Measurements from ENCODE around the gene LDLRAD4. TPM values are rescaled to one million over a fixed set of nuclear protein-coding genes. Genes with fewer than 3 reads are reported as not detected.

Gene LDLRAD4
- total RNA-seq, 1 donor from 2014 or later = 4.3 TPM

DNA sequence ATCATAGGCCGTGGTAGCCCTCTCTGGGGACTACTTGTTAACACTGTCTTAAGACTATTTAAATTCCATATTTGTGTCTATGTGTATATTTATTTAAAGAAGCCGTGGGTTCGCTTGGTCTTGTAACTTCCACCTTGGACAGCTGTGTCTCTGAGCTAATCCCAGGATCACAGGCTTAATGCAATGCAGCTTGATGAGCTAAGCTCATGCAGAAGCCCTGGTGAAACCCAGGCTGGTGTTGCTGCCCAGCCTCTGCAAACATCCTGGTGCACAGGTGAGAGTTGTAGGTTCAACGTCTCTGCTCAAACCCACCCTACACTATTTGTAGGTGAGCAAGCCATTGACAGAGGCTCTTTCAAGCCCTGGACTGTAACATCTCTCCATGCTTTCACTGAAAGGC lies 296.0 kb downstream of the LDLRAD4 start:
- DNase-seq (ENCODE audit: low read depth) = no peak

DNA sequence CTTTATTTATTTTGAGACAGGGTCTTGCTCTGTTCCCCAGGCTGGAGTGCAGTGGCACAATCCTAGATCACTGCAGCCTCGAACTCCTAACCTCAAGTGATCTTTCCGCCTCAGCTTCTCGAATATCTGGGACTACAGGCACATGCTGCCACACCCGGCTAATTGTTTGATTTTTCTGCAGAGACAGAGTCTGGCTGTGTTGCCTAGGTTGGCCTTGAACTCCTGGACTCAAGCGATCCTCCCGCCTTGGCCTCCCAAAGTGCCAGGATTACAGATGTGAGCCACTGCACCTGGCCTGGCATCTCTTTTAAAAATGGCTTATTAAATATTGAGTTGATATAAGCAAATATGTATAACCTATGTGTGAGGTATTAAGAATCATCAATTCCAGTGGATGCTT lies 298.3 kb downstream of the LDLRAD4 start:
- no peak for DNase-seq (ENCODE audit: low read depth)

DNA sequence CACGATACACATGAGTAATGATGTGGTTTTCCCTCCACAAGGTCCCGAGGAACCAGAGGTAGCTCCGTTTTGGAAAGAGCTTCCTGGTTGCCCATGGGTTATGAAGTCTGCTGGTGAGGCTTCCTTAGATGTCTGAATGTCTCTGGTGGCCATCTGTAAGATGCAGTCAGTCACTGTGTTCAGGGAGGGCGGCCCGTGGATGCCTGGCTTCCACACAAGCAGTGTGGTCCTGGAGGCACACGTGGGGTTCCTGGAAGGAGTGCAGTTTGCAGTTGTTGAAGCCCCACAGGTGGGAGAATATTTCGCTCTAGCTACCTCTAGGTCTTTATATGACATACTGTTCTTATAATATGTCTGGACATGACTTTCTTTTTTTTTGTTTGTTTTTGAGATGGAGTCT lies 298.8 kb downstream of the LDLRAD4 start:
- no peak for DNase-seq (ENCODE audit: low read depth)

DNA sequence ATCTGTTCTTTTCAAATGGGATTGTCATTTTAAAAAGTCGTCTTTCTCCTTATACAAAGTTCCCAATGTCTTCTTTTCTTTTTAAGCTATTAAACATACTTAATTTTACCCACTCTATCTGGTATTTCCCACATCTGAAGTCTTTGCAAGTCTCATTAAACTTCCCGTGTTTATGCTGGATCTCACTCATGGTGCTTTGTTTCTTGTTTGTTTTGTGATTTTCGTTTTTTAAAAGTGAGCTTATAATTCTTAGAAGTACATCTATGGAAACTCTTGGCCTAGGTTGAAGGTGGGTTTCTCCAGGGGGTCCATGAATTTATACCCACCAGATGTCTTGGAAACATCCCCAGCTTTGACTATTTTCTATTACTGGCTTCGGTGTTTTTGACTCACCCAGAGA lies 299.8 kb downstream of the LDLRAD4 start:
- no peak for DNase-seq (ENCODE audit: low read depth)

DNA sequence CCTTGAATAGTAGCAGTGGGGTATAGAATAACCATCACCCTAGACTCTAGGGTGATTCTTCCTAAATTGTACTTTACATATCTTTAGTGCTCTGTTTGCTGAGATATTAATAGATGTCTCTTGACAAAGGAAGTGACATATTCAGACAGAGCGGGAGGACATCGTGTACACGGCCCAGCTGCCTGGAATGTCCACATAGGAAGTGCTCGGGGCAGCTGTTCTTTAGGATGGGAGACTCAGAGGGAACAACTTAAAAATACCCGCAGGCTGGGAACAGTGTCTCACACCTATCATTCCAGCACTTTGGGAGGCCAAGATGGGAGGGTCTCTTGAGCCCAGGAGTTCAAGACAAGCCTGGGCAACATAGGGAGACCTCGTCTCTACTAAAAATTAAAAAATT lies 301.7 kb downstream of the LDLRAD4 start:
- DNase-seq (ENCODE audit: low read depth) = no peak

DNA sequence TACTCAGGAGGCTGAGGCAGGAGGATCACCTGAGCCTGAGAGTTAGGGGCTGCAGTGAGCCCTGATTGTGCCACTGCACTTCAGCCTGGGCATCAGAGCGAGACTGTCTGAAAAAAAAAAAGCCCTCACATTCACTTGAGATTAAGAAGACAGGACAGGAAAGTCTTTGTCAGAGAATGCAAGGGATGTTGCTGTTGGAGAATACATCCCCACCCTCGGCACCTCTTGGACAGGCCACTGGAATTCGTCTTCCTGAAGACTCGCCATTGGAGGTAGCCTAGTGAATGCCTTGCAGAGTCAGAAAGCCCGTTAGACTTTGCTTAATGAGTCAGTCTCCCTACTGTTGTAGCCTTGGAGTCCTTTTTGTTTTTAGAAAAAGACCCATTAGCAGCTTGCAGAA lies 302.2 kb downstream of the LDLRAD4 start:
- DNase-seq (ENCODE audit: low read depth) = no peak

DNA sequence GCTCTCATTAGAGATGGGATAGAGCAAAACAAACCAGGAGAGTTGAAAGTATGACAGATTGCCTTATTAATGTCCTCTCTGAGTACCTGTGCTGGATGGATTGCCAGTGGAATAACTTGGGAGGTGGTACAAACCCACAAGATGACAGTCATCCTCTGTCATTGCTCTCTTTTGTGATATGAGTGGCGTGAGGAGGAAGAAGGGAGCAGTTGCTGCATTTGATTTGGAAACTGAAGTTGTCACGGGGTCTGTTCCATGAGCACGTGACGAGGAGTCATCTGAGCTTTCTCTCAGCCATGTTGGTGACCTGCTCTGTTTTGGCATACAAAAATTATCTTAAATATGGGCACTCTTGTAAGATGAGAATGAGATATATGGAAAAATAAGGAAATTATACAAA lies 302.9 kb downstream of the LDLRAD4 start:
- DNase-seq (ENCODE audit: low read depth) = no peak

DNA sequence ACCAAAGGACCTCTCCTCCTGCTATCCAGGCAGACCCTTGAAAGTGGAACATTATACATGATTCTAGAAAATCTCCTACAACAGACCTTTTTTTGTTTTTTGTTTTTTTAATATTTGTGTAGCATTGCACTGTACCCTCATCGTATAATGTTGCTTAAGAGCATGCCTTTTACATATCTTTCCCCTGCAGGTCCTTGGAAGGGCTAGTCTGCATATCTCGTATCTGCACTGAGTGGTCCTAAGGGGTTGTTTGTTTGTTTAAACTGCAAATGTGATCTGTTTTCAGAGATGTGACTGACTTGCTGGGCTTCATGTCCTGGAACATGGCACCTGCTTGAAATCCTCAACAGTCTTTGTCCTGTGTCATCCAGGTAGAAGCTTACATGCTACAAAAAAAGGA lies 303.7 kb downstream of the LDLRAD4 start:
- DNase-seq (ENCODE audit: low read depth) = no peak

DNA sequence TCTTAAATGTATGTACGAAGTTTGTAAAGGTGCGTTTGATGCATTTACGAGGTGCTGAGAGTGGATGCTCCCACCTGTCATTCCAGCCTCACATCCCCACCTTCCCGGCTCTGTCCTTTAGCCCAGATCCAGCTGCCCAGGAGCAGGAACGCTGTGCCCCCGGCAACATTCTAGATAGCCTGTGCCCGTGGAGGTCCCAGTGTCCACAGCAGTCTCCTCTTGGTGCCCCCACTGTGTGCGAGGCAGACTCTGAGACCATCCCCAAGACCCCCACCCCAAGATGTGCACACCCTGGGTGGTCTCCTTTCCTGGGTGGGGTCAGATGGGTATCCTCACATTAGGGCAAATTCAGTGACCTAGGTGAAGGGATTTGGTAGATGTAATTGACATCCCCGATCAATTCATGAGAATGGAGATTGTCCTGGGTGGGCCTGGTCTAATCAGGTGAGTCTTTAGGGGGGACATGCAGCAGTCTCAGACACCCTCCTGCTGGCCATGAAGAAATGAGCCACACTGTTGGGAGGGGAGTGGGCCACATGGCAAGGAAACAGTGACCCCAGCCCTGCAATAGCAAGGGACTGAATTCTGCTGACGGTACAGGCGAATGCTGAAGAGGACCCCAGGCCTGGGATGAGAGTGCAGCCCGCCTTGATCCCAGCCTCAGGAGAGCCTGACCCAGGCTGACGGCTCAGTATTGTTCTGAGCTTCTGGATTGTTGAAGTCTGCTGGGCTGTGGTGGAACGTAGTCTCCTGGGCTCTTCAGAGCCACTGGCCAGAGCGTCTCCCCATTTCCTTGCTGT lies 304.5 kb downstream of the LDLRAD4 start:
- DNase-seq (ENCODE audit: low read depth) = no peak

DNA sequence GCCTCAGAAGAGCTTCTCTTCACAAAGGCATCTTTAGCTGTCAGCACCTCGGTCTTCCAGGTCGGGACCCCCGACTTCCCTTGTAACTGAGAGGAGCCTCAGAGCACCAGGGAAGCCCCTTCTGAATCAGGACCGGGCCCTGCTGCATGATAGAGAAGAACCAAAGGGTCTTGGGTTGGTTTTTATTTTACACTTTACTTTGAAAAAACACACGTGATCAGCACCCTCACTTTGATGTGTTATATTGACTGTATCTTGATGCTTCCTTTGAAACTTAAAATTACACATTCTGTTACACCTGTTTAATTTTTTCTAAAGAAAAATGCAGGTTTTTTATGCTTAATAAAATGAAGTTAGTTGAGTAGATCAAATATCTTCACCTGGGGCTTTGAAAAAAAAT lies 305.5 kb downstream of the LDLRAD4 start:
- no peak for DNase-seq (ENCODE audit: low read depth)

DNA sequence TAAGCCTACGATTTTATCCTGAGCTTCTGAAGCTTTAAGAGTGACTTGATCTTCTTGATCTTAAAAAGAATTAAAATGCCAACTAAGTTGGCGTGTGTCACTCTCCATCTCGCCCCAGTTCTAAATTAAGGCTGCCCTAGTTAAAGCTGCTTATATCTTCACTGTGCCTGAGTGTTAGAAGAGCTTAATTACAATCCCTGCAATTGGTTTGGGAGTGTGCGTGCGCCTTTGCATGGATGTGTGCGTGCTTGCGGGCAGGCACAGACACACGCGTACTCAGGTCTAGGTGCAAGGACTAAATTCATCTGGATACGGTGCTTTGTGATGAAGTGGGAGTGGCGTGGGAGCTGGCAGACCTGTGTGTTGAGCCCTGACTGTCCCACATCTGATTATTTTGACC lies 306.3 kb downstream of the LDLRAD4 start:
- no peak for DNase-seq (ENCODE audit: low read depth)

DNA sequence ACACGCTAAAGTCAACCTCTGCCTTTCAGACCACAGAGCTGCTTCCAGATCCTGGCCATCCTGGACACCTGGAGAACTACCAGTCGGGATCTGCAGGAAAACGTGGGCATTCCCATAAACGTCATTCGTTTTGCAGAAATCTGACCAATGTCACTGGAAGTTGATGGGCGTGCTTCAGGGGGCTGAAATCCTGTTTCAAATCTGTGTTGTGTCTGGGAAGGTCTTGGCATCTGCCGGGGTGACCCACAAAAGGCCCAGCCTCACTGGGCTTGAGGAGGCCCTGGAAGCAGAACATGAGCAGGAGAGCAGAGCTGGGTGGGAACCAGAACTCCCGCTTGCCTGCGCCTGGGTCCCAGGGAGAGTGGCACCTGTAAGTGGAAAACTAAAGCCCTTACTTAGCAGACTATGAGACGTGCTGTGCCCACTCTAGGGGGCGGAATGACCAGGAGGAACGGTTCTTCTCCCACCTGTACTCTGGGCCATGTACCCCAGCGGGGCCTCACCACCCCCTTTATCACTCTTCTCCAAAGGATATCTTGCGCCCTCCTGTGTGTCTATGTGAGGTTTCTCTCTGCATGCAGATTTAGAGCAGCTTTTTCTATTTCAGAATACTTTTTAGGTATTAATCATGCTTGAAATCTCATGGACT lies 306.9 kb downstream of the LDLRAD4 start:
- DNase-seq (ENCODE audit: low read depth) = no peak

DNA sequence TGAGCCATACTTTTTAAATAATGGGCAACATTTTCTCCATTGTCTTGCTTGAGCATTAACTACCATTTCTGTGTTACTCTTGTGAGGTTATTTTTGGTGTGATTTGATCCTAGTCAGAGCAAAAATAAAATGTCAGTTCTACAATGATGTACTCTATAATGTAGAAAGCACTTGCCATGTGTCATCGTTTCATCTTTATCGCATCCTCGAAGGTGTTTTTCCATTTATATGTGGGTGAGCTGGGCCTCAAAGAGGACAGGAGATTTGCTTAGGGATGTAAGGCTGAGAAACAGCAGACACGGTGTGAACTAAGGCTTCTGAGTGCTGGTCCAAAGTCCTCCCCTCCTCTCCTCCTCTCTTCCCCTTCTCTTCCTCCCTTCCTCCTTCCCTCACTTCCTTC lies 308.0 kb downstream of the LDLRAD4 start:
- no peak for DNase-seq (ENCODE audit: low read depth)

DNA sequence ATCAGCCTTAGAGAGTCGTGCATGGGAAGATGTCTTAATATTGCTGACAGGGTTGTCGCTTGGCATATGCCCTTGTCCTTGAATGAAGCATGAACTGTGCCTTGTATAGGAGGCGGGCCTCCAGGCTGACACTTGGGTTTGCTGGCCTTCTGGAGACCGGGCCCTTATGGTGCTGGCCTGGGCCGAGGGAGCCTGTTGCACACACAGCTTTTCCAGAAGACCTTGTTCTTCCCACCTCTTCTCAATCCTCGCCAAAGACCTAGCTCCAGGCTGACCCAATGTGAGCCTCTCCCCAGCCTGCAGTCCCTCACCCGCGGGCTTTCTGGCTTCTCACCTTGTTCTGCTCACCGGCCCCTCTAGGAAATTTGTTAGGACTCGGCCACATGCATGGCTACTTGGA lies 308.7 kb downstream of the LDLRAD4 start:
- DNase-seq (ENCODE audit: low read depth) = no peak

DNA sequence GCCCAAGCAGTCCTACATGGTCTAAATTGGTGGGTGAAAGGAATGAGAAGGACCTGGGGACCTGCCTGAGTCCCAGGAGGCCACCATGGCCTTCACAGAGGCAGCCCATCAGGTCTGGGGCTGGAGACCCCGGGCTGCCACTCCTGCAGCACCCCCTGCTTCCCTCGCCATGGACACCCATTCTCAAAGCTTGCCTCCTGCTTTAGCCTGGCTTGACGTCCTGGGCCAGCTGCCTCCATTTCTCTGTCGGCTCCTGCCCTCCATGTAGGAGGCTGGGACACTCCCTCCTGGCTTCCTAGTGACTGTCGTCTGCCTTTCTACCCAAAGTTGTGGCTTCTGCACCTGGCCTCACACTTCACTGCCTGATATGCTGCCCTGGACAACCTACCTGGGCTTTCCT lies 309.2 kb downstream of the LDLRAD4 start:
- DNase-seq (ENCODE audit: low read depth) = no peak

DNA sequence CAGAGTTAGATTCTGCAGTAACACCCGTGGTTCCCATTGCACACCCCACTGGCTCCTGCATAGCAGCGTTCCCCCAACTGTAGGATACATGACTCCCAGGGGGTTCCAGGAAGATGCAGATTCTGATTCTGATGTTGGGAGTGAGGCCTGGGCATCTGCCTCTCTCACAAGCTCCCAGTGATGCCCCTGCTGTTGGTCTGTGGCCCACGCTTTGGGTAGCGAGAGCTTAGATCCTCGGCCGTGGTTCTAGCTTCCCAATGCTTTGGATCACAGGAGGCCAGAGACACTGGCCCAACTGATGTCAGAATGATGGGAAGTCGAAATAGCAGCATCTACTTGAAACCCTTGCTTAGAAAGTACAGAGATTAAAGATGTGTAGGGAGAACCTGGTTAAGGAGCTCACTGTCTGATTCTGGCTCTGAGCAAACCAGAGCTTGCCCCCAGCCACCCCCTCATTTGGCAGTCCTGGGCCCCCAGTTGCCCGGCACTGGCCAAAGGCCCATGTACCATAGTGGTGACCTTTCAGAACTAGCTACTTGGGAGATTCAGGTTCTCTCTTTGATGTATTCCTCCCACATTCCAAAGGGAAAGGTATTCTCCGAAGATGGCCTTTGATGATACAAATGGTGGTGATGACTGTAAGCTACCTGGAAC lies 310.3 kb downstream of the LDLRAD4 start:
- no peak for DNase-seq (ENCODE audit: low read depth)

DNA sequence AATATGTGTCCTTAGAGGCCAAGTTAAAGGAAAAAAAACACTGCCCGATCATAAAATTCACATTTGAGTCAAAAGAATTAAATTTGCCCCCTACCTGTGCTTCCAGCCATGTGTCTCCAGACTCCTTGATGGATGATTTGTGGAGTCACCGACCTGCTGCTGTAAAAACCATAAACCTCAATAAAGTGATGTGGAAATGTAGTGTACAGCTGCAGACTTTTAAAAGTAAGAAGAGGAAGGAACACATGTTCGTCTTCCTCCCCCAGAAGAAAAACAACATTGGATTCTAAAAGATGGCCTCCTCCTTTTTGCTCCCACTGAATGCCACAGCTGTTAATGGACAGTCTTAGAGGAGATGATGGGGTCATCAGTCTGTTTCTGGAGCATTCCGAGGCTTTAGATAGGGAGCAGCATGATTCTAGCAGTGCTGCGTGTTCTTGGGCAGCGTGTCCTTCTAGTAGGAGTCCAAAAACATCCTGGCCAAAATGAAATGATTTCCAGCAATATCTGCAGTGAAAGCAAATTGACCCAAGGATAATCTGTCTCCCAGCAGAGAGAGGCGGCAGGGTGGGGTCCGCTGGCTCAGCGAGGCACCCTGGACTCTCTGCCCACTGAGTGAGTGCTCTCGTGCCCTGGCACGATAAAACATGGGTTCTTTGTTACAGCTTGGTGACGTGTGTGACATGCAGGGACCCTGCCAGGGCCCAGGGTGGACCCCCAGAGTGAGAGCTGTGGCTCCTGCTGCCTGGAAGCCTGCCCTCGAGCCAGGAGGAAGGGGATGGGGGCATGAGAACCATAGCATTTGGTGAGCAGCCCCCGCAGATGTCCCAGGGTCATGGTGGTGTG lies 311.7 kb downstream of the LDLRAD4 start:
- no peak for DNase-seq (ENCODE audit: low read depth)

DNA sequence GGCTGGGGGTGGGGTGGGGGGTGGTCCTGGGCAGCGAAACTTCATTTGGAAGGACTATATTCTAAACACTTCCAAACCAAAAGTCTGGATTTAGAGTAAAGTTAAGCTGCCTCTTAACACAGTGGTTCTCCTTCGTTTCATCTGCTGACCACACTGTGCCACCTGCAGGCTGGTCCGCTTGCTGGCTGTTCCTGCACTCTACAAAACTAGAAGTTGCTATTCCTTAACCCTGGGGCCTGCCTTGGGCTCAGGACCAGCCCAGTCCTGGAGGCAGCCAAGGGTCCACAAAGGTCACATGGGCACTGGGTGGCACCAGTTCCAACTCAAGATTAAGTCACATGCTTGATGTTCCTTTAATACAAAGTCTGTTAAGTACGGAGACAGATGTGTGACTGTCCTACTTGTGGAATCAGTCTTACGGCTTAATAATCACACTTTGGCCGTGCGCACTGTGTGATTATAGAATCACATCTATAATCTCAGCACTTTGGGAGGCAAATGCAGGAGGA lies 312.4 kb downstream of the LDLRAD4 start:
- DNase-seq (ENCODE audit: low read depth) = peak; percentile 19

DNA sequence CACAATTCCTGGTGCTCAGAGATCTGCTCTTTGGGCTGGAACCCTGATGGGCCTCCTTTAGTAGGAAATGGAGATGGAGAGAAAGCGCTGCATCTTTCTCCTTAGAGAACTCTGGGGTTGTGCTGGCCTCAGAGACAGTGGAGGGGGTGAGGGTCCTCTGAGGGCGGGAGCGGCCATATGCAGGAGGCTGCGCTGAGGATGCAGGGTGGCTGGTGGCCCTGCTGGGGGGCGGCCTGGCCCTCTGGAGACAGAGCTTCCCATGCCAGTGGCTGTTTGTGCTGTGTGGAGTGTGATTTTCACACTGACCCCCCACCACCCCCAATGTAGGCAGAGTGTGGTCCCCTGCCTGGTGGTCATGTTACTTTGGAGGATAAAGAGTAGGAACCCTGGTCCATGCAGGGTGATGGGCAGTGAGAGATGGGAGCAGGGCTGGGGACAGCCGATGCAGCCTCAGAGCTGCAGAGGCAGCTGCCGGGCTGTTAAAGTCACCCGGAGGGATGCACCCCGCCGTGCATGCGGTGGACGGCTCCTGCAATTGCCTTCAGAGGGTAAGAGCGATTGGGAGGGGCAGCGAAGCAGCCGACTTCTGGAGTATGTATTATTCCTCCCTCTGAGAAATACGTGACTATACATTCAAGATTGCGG lies 313.2 kb downstream of the LDLRAD4 start:
- DNase-seq (ENCODE audit: low read depth) = no peak

DNA sequence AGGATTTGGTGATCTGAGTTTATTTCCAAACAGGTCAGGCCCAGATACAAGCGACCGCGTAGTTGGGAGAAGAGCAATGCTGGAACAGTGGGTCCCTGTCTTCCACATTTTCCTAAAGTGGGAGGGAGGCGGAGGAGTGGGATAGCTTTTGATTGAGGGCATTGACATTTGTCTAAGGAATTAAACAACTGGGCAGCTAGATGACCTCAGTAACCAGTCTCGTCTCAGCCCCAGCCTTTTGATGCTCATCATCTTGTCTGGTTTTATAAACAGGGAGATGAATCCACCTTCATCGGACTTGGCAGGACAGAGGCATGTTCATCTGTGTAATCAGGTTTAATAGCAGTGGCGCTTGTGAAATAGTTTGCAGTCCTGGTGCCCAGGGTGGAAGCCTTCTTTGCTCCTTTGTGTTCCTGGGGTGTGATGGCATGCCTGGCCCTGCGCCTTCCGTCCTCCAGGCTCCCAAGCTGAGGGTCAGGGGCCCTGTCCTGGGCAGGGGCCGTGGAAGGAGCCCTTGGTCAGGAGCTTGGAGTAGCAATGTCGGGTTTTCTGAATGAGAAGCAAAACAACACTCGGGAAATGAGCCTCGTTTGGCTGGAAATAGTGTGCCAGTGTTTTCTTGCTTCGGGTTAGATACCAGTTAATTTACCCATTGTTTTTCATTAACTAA lies 314.0 kb downstream of the LDLRAD4 start:
- DNase-seq (ENCODE audit: low read depth) = no peak

DNA sequence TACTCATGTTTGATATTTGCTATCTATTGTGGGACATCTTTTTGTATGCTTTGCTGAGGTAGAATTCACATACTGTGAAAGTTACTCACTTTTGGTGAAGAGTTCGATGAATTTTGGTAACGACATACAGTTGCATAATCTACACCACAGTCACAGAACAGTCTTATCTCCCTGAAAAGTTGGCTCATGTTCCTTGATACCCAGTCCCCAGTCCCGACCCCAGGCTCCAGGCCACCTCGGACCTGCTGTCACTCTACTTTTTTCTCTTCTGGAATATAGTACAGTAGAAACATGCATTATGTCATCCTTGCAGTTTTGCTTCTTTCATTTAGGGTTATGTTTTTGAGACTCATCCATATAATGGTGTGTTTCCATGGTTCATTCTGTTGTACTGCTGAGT lies 316.1 kb downstream of the LDLRAD4 start:
- DNase-seq (ENCODE audit: low read depth) = no peak

All from renal cortical epithelial cell (primary cell).